Right lobe of liver (tissue), 4 donors: ENCODE results near the gene ZCCHC24.

Experiments
- CTCF ChIP-seq, 4 donors: fragments of 200-600 bp in 3 of 4; fragments of 450-650 bp in 1 of 4; IDR thresholded peaks; one replicate each; pipeline versions ENCODE4 v1.5.1 to v1.8.0; 2016 to 2022; ENCODE audit warnings: antibody characterized with exemption in 4 of 4, mild to moderate bottlenecking in 2 of 4
- POLR2A ChIP-seq: fragments of 450-650 bp; IDR thresholded peaks from one replicate; pipeline ENCODE4 v1.6.1; 2017; ENCODE audit warnings: antibody characterized with exemption, mild to moderate bottlenecking
- donor health status: DM: no; HTN: no; CAD: no.
- donor health status: DM: no; HTN: no; CAD: no.
- donor health status: DM: no; HTN: yes; CAD: no.

- TF ChIP-seq CTCF (IDR thresholded peaks at IDR 0.05) (no peak), POLR2A (no peak)
These were observed 46.1 kb downstream of the ZCCHC24 start for GRCh38 chr10:79399223-79399831.
